Measurements from ENCODE around the gene RGS16. TPM values are rescaled to one million over a fixed set of nuclear protein-coding genes. Genes with fewer than 3 reads are reported as not detected.
A peak's percentile ranks its signal among the peaks of the same experiment; 100 is the strongest.

The RGS16 gene
- polyA plus RNA-seq, 1 of the 3 experiments (the other 2 are of a cell fraction): 0.79 TPM

- Histone ChIP-seq H3K9ac (no peak within 1 kb of the TSS), H3K27me3 (ENCODE audit: insufficient read depth) (no peaks in the 10 kb centered on the region; the same call in 1 of the 2 replicates), H4K20me1 (ENCODE audit: insufficient read depth) (no peaks in the 10 kb centered on the region), H3K79me2 (ENCODE audit: insufficient read depth) (no peaks in the 10 kb centered on the region), H3K4me3 (ENCODE audit: low read depth in 2 of 2, low read length in 1 of 2) (no peak within 1 kb of the TSS), H3K27ac (ENCODE audit: low read depth in 2 of 2, low read length in 1 of 2) (no peak within 1 kb of the TSS), H3K9me3 (no peaks in the 10 kb centered on the region), H3F3A (replicated peaks; ENCODE audit: insufficient read depth) (no peaks in the 10 kb centered on the region), H3K4me2 (no peak within 1 kb of the TSS; the same call in 1 of the 2 replicates), H3K9me2 (no peaks in the 10 kb centered on the region), H2AFZ (ENCODE audit: low read depth) (peak within 1 kb of the TSS; percentile 51; the same call in 1 of the 2 replicates), H3K36me3 (replicated peaks in 1 of 2; ENCODE audit: control insufficient read depth in 1 of 2, insufficient read depth in 2 of 2, low read length in 1 of 2) (no peaks in the 10 kb centered on the region), H3K4me1 (ENCODE audit: control insufficient read depth in 1 of 2, insufficient read depth in 2 of 2, low read depth in 1 of 2, low read length in 1 of 2) (no peaks in the 10 kb centered on the region)
- WGBS (ENCODE audit: low lambda C conversion rate): 53% methylated on average over 20 of the region's 20 CpGs
- no peak for DNase-seq
- CTCF ChIA-PET: interaction anchor here (4.2 to 4.6 kb wide), 2 partner anchors 12 to 196 kb away, joined by 19 to 40 read pairs; no protein-coding TSS in a partner anchor
- TF ChIP-seq SMC3 (IDR thresholded peaks at IDR 0.05; ENCODE audit: low read depth, low read length): no peak
- TF ChIP-seq, protein P1, sequence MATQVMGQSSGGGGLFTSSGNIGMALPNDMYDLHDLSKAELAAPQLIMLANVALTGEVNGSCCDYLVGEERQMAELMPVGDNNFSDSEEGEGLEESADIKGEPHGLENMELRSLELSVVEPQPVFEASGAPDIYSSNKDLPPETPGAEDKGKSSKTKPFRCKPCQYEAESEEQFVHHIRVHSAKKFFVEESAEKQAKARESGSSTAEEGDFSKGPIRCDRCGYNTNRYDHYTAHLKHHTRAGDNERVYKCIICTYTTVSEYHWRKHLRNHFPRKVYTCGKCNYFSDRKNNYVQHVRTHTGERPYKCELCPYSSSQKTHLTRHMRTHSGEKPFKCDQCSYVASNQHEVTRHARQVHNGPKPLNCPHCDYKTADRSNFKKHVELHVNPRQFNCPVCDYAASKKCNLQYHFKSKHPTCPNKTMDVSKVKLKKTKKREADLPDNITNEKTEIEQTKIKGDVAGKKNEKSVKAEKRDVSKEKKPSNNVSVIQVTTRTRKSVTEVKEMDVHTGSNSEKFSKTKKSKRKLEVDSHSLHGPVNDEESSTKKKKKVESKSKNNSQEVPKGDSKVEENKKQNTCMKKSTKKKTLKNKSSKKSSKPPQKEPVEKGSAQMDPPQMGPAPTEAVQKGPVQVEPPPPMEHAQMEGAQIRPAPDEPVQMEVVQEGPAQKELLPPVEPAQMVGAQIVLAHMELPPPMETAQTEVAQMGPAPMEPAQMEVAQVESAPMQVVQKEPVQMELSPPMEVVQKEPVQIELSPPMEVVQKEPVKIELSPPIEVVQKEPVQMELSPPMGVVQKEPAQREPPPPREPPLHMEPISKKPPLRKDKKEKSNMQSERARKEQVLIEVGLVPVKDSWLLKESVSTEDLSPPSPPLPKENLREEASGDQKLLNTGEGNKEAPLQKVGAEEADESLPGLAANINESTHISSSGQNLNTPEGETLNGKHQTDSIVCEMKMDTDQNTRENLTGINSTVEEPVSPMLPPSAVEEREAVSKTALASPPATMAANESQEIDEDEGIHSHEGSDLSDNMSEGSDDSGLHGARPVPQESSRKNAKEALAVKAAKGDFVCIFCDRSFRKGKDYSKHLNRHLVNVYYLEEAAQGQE (IDR thresholded peaks at IDR 0.05; ENCODE audit: low read depth, low read length): no peak
- TF ChIP-seq, protein P2, sequence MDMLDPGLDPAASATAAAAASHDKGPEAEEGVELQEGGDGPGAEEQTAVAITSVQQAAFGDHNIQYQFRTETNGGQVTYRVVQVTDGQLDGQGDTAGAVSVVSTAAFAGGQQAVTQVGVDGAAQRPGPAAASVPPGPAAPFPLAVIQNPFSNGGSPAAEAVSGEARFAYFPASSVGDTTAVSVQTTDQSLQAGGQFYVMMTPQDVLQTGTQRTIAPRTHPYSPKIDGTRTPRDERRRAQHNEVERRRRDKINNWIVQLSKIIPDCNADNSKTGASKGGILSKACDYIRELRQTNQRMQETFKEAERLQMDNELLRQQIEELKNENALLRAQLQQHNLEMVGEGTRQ (IDR thresholded peaks at IDR 0.05; ENCODE audit: borderline replicate concordance, low read depth, low read length): no peak
- TF ChIP-seq ZBTB33 (IDR thresholded peaks at IDR 0.05; ENCODE audit: borderline replicate concordance, low read depth): no peak
- no peak for TF ChIP-seq EZH2phosphoT487 (IDR thresholded peaks at IDR 0.05; ENCODE audit: borderline replicate concordance, low read depth)
- TF ChIP-seq FOXM1 (IDR thresholded peaks at IDR 0.05; ENCODE audit: low read depth): no peak
- TF ChIP-seq RXRA (IDR thresholded peaks at IDR 0.05; ENCODE audit: borderline replicate concordance, low read depth): no peak
- no peak for TF ChIP-seq NFIC (IDR thresholded peaks at IDR 0.05; ENCODE audit: borderline replicate concordance)
- no peak for TF ChIP-seq RFX5 (IDR thresholded peaks at IDR 0.05; ENCODE audit: low read length)
- TF ChIP-seq PBX3 (IDR thresholded peaks at IDR 0.05): no peak
- no peak for TF ChIP-seq ELF1 (IDR thresholded peaks at IDR 0.05)
- TF ChIP-seq, protein P3, sequence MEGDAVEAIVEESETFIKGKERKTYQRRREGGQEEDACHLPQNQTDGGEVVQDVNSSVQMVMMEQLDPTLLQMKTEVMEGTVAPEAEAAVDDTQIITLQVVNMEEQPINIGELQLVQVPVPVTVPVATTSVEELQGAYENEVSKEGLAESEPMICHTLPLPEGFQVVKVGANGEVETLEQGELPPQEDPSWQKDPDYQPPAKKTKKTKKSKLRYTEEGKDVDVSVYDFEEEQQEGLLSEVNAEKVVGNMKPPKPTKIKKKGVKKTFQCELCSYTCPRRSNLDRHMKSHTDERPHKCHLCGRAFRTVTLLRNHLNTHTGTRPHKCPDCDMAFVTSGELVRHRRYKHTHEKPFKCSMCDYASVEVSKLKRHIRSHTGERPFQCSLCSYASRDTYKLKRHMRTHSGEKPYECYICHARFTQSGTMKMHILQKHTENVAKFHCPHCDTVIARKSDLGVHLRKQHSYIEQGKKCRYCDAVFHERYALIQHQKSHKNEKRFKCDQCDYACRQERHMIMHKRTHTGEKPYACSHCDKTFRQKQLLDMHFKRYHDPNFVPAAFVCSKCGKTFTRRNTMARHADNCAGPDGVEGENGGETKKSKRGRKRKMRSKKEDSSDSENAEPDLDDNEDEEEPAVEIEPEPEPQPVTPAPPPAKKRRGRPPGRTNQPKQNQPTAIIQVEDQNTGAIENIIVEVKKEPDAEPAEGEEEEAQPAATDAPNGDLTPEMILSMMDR (IDR thresholded peaks at IDR 0.05): no peak
- no peak for TF ChIP-seq JUND (IDR thresholded peaks at IDR 0.05)
- no peak for TF ChIP-seq CHD2 (IDR thresholded peaks at IDR 0.05; ENCODE audit: low read length, partially characterized antibody)
- TF ChIP-seq POLR2AphosphoS5 (IDR thresholded peaks at IDR 0.05; ENCODE audit: low read depth, low read length): no peak
- TF ChIP-seq, protein P4, sequence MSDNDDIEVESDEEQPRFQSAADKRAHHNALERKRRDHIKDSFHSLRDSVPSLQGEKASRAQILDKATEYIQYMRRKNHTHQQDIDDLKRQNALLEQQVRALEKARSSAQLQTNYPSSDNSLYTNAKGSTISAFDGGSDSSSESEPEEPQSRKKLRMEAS (IDR thresholded peaks at IDR 0.05; ENCODE audit: low read depth): no peak
- no peak for TF ChIP-seq NRF1 (IDR thresholded peaks at IDR 0.05; ENCODE audit: low read depth, low read length)
- TF ChIP-seq TCF12 (IDR thresholded peaks at IDR 0.05): no peak
- no peak for TF ChIP-seq FOXJ3 (CRISPR knock-in tag; IDR thresholded peaks at IDR 0.05)
- POLR2A ChIA-PET: no interaction called here
Observed at GRCh38 chr1:182588500-182589396, 15.4 kb downstream of the RGS16 start, which contains the start of gene RNASEL. RNASEL (minus strand) TSS chr1:182589256; CDS start chr1:182586806, 2,450 bp downstream.
